Measurements from ENCODE around the gene GPR32.

- TF ChIP-seq SP1 (IDR thresholded peaks at IDR 0.05) (no peak), ARNT (IDR thresholded peaks at IDR 0.05) (no peak), SUZ12 (IDR thresholded peaks at IDR 0.05) (no peak), HDGF (IDR thresholded peaks at IDR 0.05; ENCODE audit: borderline replicate concordance) (no peak), TARDBP (IDR thresholded peaks at IDR 0.05) (no peak), FOXA1 (IDR thresholded peaks at IDR 0.05) (no peak), ZNF384 (IDR thresholded peaks at IDR 0.05) (no peak), FOXM1 (IDR thresholded peaks at IDR 0.05; ENCODE audit: borderline replicate concordance) (no peak), NFRKB (IDR thresholded peaks at IDR 0.05) (no peak), BHLHE40 (IDR thresholded peaks at IDR 0.05; ENCODE audit: borderline replicate concordance) (no peak), ELF4 (IDR thresholded peaks at IDR 0.05) (no peak), CTBP1 (IDR thresholded peaks at IDR 0.05; ENCODE audit: borderline replicate concordance) (no peak)
- TF ChIP-seq, protein P1, sequence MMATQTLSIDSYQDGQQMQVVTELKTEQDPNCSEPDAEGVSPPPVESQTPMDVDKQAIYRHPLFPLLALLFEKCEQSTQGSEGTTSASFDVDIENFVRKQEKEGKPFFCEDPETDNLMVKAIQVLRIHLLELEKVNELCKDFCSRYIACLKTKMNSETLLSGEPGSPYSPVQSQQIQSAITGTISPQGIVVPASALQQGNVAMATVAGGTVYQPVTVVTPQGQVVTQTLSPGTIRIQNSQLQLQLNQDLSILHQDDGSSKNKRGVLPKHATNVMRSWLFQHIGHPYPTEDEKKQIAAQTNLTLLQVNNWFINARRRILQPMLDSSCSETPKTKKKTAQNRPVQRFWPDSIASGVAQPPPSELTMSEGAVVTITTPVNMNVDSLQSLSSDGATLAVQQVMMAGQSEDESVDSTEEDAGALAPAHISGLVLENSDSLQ (IDR thresholded peaks at IDR 0.05) = no peak
Observed at GRCh38 chr19:50723069-50723468, 47.2 kb upstream of the GPR32 start, which contains the start of gene CLEC11A.

Measured in HEK293T (cell line).